GM21528 (cell line): ENCODE data around the gene NKAIN4.

Experiments
- ATAC-seq: cut with Tn5 transposase; IDR thresholded peaks from one replicate; pipeline ENCODE4 v1.9.1; 2021; ENCODE audit warnings: mild to moderate bottlenecking, moderate library complexity; ENCODE audit not compliant: unreplicated experiment, low FRiP score

The NKAIN4 gene

GRCh38 chr20:63288581-63289251 lies 34.5 kb upstream of the NKAIN4 start:
- no peak for ATAC-seq

- ATAC-seq: no peak
Observed at GRCh38 chr20:63287697-63288580, 33.7 kb upstream of the NKAIN4 start.

GRCh38 chr20:63286781-63287696 lies 32.8 kb upstream of the NKAIN4 start:
- ATAC-seq: no peak

GRCh38 chr20:63285636-63286615 lies 31.7 kb upstream of the NKAIN4 start:
- no peak for ATAC-seq

- ATAC-seq: no peak
Observed at GRCh38 chr20:63284981-63285524, 30.8 kb upstream of the NKAIN4 start.

- no peak for ATAC-seq
Observed at GRCh38 chr20:63284544-63284949, 30.3 kb upstream of the NKAIN4 start.

GRCh38 chr20:63284083-63284440 lies 29.8 kb upstream of the NKAIN4 start:
- ATAC-seq: no peak

GRCh38 chr20:63283397-63284082 lies 29.3 kb upstream of the NKAIN4 start:
- ATAC-seq: no peak

GRCh38 chr20:63282946-63283345 lies 28.7 kb upstream of the NKAIN4 start:
- no peak for ATAC-seq

- no peak for ATAC-seq
Observed at GRCh38 chr20:63281742-63282665, 27.7 kb upstream of the NKAIN4 start.

GRCh38 chr20:63280929-63281545 lies 26.8 kb upstream of the NKAIN4 start:
- no peak for ATAC-seq

GRCh38 chr20:63280371-63280770 lies 26.1 kb upstream of the NKAIN4 start:
- no peak for ATAC-seq

GRCh38 chr20:63279931-63280330 lies 25.7 kb upstream of the NKAIN4 start:
- ATAC-seq: no peak

- ATAC-seq: no peak
Observed at GRCh38 chr20:63278661-63279060, 24.4 kb upstream of the NKAIN4 start.

GRCh38 chr20:63277466-63278272 lies 23.4 kb upstream of the NKAIN4 start:
- ATAC-seq: no peak

GRCh38 chr20:63276956-63277355 lies 22.7 kb upstream of the NKAIN4 start:
- no peak for ATAC-seq

- ATAC-seq: no peak
Observed at GRCh38 chr20:63275825-63276224, 21.6 kb upstream of the NKAIN4 start.
